Left lung (tissue), 10 donors: Measurements from ENCODE around the gene FCHSD2. TPM values are rescaled to one million over a fixed set of nuclear protein-coding genes. Genes with fewer than 3 reads are reported as not detected.

Source experiments
- ATAC-seq: fragments of 200-7000 bp; cut with Tn5 transposase; one replicate; pipeline ENCODE4 v1.9.1; 2020; ENCODE audit warnings: moderate library complexity
- DNase-seq, 4 donors: peaks; one replicate each; pipeline ENCODE4 v3.0.0-alpha.2; 2013 to 2020
- H3K27ac ChIP-seq, 2 donors: fragments of 200-600 bp; sonication (generic) in 1 of 2; one replicate each; pipeline versions ENCODE4 v1.5.0 to v1.8.0; 2020 to 2021
- H3K27me3 ChIP-seq, 2 donors: fragments of 200-600 bp; sonication (generic) in 1 of 2; one replicate each; pipeline versions ENCODE4 v1.5.0 to v1.8.0; 2020 to 2021
- H3K36me3 ChIP-seq, 2 donors: fragments of 200-600 bp; sonication (generic) in 1 of 2; one replicate each; pipeline versions ENCODE4 v1.5.0 to v1.8.0; 2020 to 2021
- H3K4me1 ChIP-seq, 2 donors: fragments of 200-600 bp; one replicate each; pipeline ENCODE4 v1.8.0; 2021
- H3K4me3 ChIP-seq, 2 donors: fragments of 200-600 bp; sonication (generic) in 1 of 2; one replicate each; pipeline versions ENCODE4 v1.5.0 to v1.8.0; 2020 to 2021; ENCODE audit warnings: mild to moderate bottlenecking in 1 of 2
- H3K9me3 ChIP-seq, 2 donors: fragments of 200-600 bp; sonication (generic) in 1 of 2; one replicate each; pipeline versions ENCODE4 v1.5.0 to v1.8.0; 2020 to 2021
- intact Hi-C, 2 donors: fragments of 100-400 bp; cut with DNase I; formaldehyde crosslinking; loops; one replicate each; pipeline versions ENCODE4 v1.11.2 to v1.14.2; 2022
- polyA plus RNA-seq, 6 donors: library from polyadenylated mRNA; unstranded; fragments of 120-200 nt; gene quantifications; one replicate each; pipeline ENCODE4 v1.2.1, GENCODE V29; 2013; ENCODE audit not compliant: insufficient read length in 6 of 6
- total RNA-seq, 2 donors: library from RNA; stranded (reverse); fragmentation: NEBNext Ultra II Directional; extraction: Animal tissue kit (Norgen Biotek cat#: 25700); gene quantifications; one replicate each; pipeline ENCODE4 v1.2.1, GENCODE V29; 2021
- TF ChIP-seq, protein P1 (sequence below), 2 donors: fragments of 200-600 bp; sonication (generic) in 1 of 2; IDR thresholded peaks; one replicate each; pipeline versions ENCODE4 v1.5.0 to v1.8.0; 2021; ENCODE audit warnings: antibody characterized with exemption in 2 of 2
- donor health status: DM: no; HTN: yes; CAD: no.
- donor health status: DM: no; HTN: no; CAD: no.

FCHSD2 gene
- total and polyA plus RNA-seq, 8 donors = 46.2 to 58.2 (median 48.5) TPM

GRCh38 chr11:72904016-72904415 lies 238.1 kb downstream of the FCHSD2 start:
- peaks cover 0 to 22% of the 10 kb centered on the region in 2 donors for H3K36me3 ChIP-seq
- peaks cover 0 to 4% of the 10 kb centered on the region in 2 donors for H3K9me3 ChIP-seq
- no peak overlapping the region for H3K27ac ChIP-seq
- no peaks in the 10 kb centered on the region for H3K4me1 ChIP-seq
- ATAC-seq (no peak), DNase-seq (no peak)
- H3K4me3 ChIP-seq = no peak overlapping the region
- TF ChIP-seq, protein P1, sequence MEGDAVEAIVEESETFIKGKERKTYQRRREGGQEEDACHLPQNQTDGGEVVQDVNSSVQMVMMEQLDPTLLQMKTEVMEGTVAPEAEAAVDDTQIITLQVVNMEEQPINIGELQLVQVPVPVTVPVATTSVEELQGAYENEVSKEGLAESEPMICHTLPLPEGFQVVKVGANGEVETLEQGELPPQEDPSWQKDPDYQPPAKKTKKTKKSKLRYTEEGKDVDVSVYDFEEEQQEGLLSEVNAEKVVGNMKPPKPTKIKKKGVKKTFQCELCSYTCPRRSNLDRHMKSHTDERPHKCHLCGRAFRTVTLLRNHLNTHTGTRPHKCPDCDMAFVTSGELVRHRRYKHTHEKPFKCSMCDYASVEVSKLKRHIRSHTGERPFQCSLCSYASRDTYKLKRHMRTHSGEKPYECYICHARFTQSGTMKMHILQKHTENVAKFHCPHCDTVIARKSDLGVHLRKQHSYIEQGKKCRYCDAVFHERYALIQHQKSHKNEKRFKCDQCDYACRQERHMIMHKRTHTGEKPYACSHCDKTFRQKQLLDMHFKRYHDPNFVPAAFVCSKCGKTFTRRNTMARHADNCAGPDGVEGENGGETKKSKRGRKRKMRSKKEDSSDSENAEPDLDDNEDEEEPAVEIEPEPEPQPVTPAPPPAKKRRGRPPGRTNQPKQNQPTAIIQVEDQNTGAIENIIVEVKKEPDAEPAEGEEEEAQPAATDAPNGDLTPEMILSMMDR (IDR thresholded peaks at IDR 0.05) = no peak
- intact Hi-C loops = no loop called here
- H3K27me3 ChIP-seq = no peaks in the 10 kb centered on the region

- Histone ChIP-seq H3K27ac (no peak overlapping the region), H3K4me1 (no peaks in the 10 kb centered on the region), H3K9me3 (no peaks in the 10 kb centered on the region), H3K4me3 (no peak overlapping the region), H3K36me3 (peaks cover 0 to 22% of the 10 kb centered on the region in 2 donors), H3K27me3 (no peaks in the 10 kb centered on the region)
- TF ChIP-seq, protein P1 (IDR thresholded peaks at IDR 0.05) = no peak
- intact Hi-C loops = no loop called here
- no peak for ATAC-seq
- DNase-seq = no peak
These were observed 240.7 kb downstream of the FCHSD2 start for GRCh38 chr11:72901374-72901773.

GRCh38 chr11:72900013-72900412 lies 242.1 kb downstream of the FCHSD2 start:
- ATAC-seq (no peak), DNase-seq (no peak)
- Histone ChIP-seq H3K36me3 (peaks cover 0 to 22% of the 10 kb centered on the region in 2 donors), H3K4me1 (no peaks in the 10 kb centered on the region), H3K9me3 (no peaks in the 10 kb centered on the region), H3K4me3 (no peak overlapping the region), H3K27ac (no peak overlapping the region), H3K27me3 (no peaks in the 10 kb centered on the region)
- TF ChIP-seq, protein P1 (IDR thresholded peaks at IDR 0.05) = no peak
- intact Hi-C loops = no loop called here

DNA sequence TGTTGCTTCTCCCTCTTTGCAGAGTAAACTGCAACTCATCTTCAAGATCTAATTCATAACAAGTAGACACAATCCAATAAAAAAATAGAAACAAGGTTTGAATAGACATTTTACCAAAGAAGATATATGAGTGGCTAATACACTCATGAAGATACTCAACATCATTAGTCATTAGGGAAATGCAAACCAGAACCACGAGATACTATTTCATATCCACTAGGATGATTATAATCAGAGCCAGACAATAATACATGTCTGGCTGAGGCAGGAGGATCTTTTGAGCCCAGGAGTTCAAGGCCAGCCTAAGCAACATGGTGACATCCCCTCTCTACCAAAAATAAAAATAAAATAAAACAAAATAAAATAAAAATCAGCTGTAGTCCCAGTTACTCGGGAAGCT lies 242.9 kb downstream of the FCHSD2 start:
- no peak for ATAC-seq
- DNase-seq = no peak
- intact Hi-C loops = no loop called here
- no peak overlapping the region for H3K4me3 ChIP-seq
- peaks cover 0 to 22% of the 10 kb centered on the region in 2 donors for H3K36me3 ChIP-seq
- TF ChIP-seq, protein P1 (IDR thresholded peaks at IDR 0.05) = no peak
- H3K4me1 ChIP-seq = no peaks in the 10 kb centered on the region
- no peaks in the 10 kb centered on the region for H3K9me3 ChIP-seq
- no peak overlapping the region for H3K27ac ChIP-seq
- no peaks in the 10 kb centered on the region for H3K27me3 ChIP-seq

GRCh38 chr11:72897506-72897905 lies 244.6 kb downstream of the FCHSD2 start:
- no peaks in the 10 kb centered on the region for H3K4me1 ChIP-seq
- no peak for ATAC-seq

More at GRCh38 chr11:72897506-72897905, 244.6 kb downstream of the FCHSD2 start:
- no peak overlapping the region for H3K27ac ChIP-seq
- no peaks in the 10 kb centered on the region for H3K27me3 ChIP-seq
- H3K9me3 ChIP-seq = no peaks in the 10 kb centered on the region
- intact Hi-C loops = no loop called here
- H3K4me3 ChIP-seq = no peak overlapping the region
- TF ChIP-seq, protein P1 (IDR thresholded peaks at IDR 0.05) = no peak
- peaks cover 0 to 22% of the 10 kb centered on the region in 2 donors for H3K36me3 ChIP-seq
- no peak for DNase-seq
